ENCODE data around the gene UQCRC1. TPM values are rescaled to one million over a fixed set of nuclear protein-coding genes. Genes with fewer than 3 reads are reported as not detected.
A peak's percentile ranks its signal among the peaks of the same experiment; 100 is the strongest.

The UQCRC1 gene
- total RNA-seq, 2 experiments from 2014 or later, result 150 to 157 TPM

GRCh38 chr3:48614044-48614443 lies 4.6 kb upstream of the UQCRC1 start:
- DNase-seq, result no peak
- Mint-ChIP-seq H3K27me3 (no peaks in the 10 kb centered on the region), H3K9me3 (peaks cover 15% of the 10 kb centered on the region), H3K4me3 (no peak overlapping the region), H3K4me1 (peaks cover 16% of the 10 kb centered on the region), H3K27ac (no peak overlapping the region), H3K36me3 (ENCODE audit: low read depth) (peaks cover 11% of the 10 kb centered on the region)
- ChIA-PET CTCF (interaction anchor here (0.8 to 3.0 kb wide), 4 partner anchors 9 to 72 kb away, joined by 3 to 9 read pairs (median 4); no protein-coding TSS in a partner anchor), POLR2A (no interaction called here)

- ChIA-PET POLR2A (no interaction called here), CTCF (interaction anchor here (0.7 to 3.0 kb wide), 3 partner anchors 11 to 212 kb away, joined by 4 to 9 read pairs (median 4); no protein-coding TSS in a partner anchor)
- H3K4me3 Mint-ChIP-seq, result no peak overlapping the region
- no peaks in the 10 kb centered on the region for H3K27me3 Mint-ChIP-seq
- H3K9me3 Mint-ChIP-seq, result peaks cover 6% of the 10 kb centered on the region
- DNase-seq, result no peak
- peaks cover 26% of the 10 kb centered on the region for H3K4me1 Mint-ChIP-seq
- peaks cover 15% of the 10 kb centered on the region for H3K36me3 Mint-ChIP-seq (ENCODE audit: low read depth)
- H3K27ac Mint-ChIP-seq, result no peak overlapping the region
Observed at GRCh38 chr3:48612309-48612708, 2.9 kb upstream of the UQCRC1 start.

- CTCF ChIA-PET, result interaction anchor here (0.9 kb wide), 1 partner anchor 150 kb away, joined by 3 read pairs; no protein-coding TSS in a partner anchor
- H3K4me3 Mint-ChIP-seq, result no peak overlapping the region
- H3K27me3 Mint-ChIP-seq, result no peaks in the 10 kb centered on the region
- H3K36me3 Mint-ChIP-seq (ENCODE audit: low read depth), result peaks cover 36% of the 10 kb centered on the region
- POLR2A ChIA-PET, result no interaction called here
- no peak overlapping the region for H3K27ac Mint-ChIP-seq
- peaks cover 18% of the 10 kb centered on the region for H3K4me1 Mint-ChIP-seq
- H3K9me3 Mint-ChIP-seq, result no peaks in the 10 kb centered on the region
- DNase-seq, result no peak
Observed at GRCh38 chr3:48607519-48607918, 1.9 kb downstream of the UQCRC1 start.

DNA sequence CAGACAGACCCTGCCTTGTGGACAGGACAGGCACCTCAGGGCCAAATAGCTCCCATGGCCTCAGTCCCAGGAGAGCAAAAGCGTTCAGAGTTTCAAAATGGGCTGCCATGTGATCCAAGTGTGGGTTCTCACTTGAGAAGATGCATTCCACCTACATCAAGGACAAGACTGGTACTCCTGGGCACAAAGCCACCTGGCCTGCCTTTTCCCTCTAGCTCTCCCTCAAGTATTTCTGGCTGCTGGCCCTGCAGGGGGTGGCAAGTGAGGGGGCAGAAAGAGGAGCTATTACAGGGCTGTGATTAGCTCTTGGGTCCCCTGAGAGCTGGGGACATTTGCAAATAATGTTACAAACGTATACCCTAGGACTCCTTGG lies 7.8 kb downstream of the UQCRC1 start:
- no peak for DNase-seq
- H3K4me3 Mint-ChIP-seq, result no peak overlapping the region
- peaks cover 33% of the 10 kb centered on the region for H3K36me3 Mint-ChIP-seq (ENCODE audit: low read depth)
- no peaks in the 10 kb centered on the region for H3K4me1 Mint-ChIP-seq
- POLR2A ChIA-PET, result interaction anchor here (0.6 kb wide), 1 partner anchor 46 kb away, joined by 6 read pairs; no protein-coding TSS in a partner anchor
- H3K27me3 Mint-ChIP-seq, result no peaks in the 10 kb centered on the region
- no peaks in the 10 kb centered on the region for H3K9me3 Mint-ChIP-seq
- no peak overlapping the region for H3K27ac Mint-ChIP-seq
- CTCF ChIA-PET, result interaction anchor here (0.6 to 1.0 kb wide), 5 partner anchors 10 to 599 kb away, joined by 3 to 5 read pairs (median 3); no protein-coding TSS in a partner anchor

DNA sequence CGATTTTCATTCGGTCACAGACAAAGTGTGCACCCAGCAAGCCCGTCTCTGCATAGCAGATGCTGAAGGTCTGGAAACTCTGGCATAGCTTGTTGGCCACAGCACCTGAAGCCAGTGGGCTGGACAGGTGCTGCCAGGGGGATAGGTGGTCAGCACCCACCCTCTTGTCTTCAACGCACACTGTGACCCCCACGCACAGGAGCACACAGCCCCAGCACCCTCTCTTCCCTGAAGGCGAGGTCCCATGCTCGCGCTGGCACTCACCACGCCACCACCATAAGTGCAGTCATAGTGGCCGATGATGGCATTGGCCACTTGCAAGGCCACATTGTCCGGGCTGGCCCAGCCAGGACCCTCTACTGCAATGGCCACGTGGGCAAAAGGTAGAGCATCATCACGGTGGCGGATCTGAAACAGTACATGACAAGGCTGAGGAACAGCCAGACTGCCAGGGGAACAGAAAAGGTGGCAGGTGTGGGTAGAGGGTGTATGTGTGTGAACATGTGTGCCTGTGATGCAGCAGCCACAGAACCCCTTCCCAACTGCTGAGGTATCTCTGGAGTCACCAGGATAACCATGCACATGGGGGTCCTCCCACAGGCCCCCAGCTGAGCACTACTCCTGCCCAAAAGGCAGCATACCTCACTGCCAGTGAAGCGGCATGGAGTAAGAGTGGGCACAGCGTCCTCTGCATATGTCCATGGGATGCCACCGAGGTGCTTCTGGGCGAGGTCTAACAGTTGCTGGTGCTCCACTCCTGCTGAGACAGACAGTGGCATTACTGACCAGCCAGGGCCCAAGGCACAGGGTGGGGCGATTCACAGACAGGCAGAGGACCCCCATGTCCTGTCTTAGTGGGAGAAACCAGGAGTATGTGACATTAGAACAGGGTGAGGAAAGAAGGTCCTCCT lies 8.5 kb downstream of the UQCRC1 start:
- Mint-ChIP-seq H3K9me3 (no peaks in the 10 kb centered on the region), H3K36me3 (ENCODE audit: low read depth) (peaks cover 33% of the 10 kb centered on the region), H3K27me3 (peaks cover 3% of the 10 kb centered on the region), H3K4me1 (no peaks in the 10 kb centered on the region), H3K27ac (no peak overlapping the region), H3K4me3 (no peak overlapping the region)
- CTCF ChIA-PET, result interaction anchor here (0.6 kb wide), 1 partner anchor 134 kb away, joined by 3 read pairs; no protein-coding TSS in a partner anchor
- no peak for DNase-seq
- POLR2A ChIA-PET, result no interaction called here

- Mint-ChIP-seq H3K4me3 (no peak overlapping the region), H3K9me3 (no peaks in the 10 kb centered on the region), H3K27me3 (peaks cover 14% of the 10 kb centered on the region), H3K27ac (no peak overlapping the region), H3K36me3 (ENCODE audit: low read depth) (peaks cover 25% of the 10 kb centered on the region), H3K4me1 (no peaks in the 10 kb centered on the region)
- DNase-seq, result no peak
- CTCF ChIA-PET, result no interaction called here
- POLR2A ChIA-PET, result no interaction called here
Observed at GRCh38 chr3:48599509-48600285, 9.7 kb downstream of the UQCRC1 start.

DNA sequence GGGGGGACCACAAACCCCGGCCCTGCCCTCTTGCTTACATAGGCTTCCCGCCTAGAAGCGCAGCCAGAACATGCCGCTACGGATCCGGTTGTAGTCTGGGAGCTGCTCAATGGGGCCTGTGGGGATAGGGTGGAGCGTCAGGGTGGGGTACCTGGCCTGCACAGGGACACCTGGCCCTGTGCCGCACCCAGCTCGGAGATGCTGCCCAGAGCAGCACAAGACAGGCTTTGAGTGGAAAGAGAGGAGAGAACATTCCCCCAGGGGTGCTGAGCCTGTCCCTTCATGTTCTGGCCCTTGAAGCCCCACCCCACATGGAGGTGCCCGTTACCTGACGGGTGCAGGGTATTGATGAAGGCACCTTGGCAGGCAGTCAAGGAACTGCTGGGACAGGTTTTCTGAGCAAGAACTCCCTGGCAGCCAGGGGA lies 10.4 kb downstream of the UQCRC1 start:
- H3K36me3 Mint-ChIP-seq (ENCODE audit: low read depth), result peaks cover 19% of the 10 kb centered on the region
- peaks cover 20% of the 10 kb centered on the region for H3K27me3 Mint-ChIP-seq
- ChIA-PET CTCF (no interaction called here), POLR2A (no interaction called here)
- H3K4me3 Mint-ChIP-seq, result no peak overlapping the region
- H3K27ac Mint-ChIP-seq, result no peak overlapping the region
- H3K9me3 Mint-ChIP-seq, result no peaks in the 10 kb centered on the region
- no peaks in the 10 kb centered on the region for H3K4me1 Mint-ChIP-seq
- DNase-seq, result no peak

DNA sequence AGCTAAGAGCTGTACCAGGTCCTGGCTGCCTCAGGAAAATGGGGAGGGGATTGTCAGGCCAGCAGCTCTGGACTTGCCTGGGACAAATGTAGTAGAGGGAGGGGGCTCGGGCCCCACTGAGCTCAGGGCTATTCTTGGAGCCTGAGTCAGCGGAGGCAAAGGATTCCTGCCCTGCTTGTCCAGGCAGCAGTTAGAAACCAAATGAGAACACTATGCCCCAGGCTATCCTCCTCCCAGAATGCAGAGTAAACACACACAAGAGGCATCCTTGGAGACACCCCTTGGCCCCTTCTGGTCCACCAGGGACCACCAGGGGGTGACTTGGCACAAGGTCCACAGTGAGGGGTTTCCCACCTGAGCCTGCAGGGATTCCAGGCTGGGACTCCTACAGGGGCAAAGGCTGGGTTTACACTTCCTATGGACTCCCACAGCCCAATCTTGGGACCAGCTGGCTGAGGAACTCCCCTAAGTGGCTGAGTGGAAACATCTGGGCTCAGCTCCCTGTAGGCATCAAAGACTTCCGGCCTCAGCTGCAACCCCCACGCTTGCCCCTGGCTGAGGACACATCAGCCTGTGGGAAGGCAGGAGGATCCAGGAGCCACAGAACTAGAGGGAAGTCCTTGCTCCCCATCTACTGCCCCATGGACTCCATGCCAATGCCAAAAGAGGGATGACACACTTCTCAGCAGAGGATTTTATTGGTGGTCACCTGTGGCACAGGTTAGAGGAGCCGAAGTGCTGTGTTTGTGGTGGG lies 10.9 kb downstream of the UQCRC1 start:
- no peak for DNase-seq
- H3K36me3 Mint-ChIP-seq (ENCODE audit: low read depth), result peaks cover 19% of the 10 kb centered on the region
- no peak overlapping the region for H3K27ac Mint-ChIP-seq
- peaks cover 21% of the 10 kb centered on the region for H3K27me3 Mint-ChIP-seq
- ChIA-PET POLR2A (no interaction called here), CTCF (interaction anchor here (1.8 to 2.4 kb wide), 2 partner anchors 11 to 163 kb away, joined by 4 to 8 read pairs; no protein-coding TSS in a partner anchor)
- H3K9me3 Mint-ChIP-seq, result no peaks in the 10 kb centered on the region
- no peak overlapping the region for H3K4me3 Mint-ChIP-seq
- no peaks in the 10 kb centered on the region for H3K4me1 Mint-ChIP-seq

GRCh38 chr3:48597408-48597800 lies 12.0 kb downstream of the UQCRC1 start:
- Mint-ChIP-seq H3K4me3 (no peak overlapping the region), H3K27me3 (peaks cover 21% of the 10 kb centered on the region), H3K9me3 (no peaks in the 10 kb centered on the region), H3K36me3 (ENCODE audit: low read depth) (peaks cover 10% of the 10 kb centered on the region), H3K4me1 (no peaks in the 10 kb centered on the region), H3K27ac (peak overlapping the region; percentile 28)
- no peak for DNase-seq
- ChIA-PET POLR2A (no interaction called here), CTCF (interaction anchor here (0.9 to 2.4 kb wide), 5 partner anchors 10 to 161 kb away, joined by 3 to 8 read pairs (median 4); partner anchors contain the start of gene UQCRC1)

- ChIA-PET POLR2A (no interaction called here), CTCF (interaction anchor here (0.9 to 2.4 kb wide), 5 partner anchors 9 to 161 kb away, joined by 3 to 8 read pairs (median 4); partner anchors contain the start of gene UQCRC1)
- no peak for DNase-seq
- peaks cover 21% of the 10 kb centered on the region for H3K27me3 Mint-ChIP-seq
- peaks cover 7% of the 10 kb centered on the region for H3K36me3 Mint-ChIP-seq (ENCODE audit: low read depth)
- no peaks in the 10 kb centered on the region for H3K9me3 Mint-ChIP-seq
- no peak overlapping the region for H3K27ac Mint-ChIP-seq
- no peaks in the 10 kb centered on the region for H3K4me1 Mint-ChIP-seq
- H3K4me3 Mint-ChIP-seq, result no peak overlapping the region
Observed at GRCh38 chr3:48596676-48597407, 12.6 kb downstream of the UQCRC1 start.

DNA sequence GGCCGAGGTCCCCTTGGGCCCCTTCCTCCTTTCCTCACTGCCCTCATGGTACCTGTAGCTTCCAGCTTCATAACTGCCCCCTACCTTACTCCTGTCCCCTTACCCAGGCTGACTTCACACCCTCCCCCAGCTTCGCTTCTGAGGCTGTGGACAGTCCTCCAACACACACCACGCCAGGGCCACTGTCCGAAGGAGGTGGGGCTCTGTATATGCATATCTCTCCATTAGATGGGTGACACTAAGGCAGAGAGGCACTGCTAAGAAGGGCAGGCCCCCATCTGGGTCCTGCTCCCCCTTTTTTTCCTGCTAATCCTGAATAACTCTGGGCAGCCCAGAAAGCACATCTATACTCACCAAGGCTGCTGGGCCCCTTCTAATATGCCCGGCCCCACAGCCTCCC lies 13.3 kb downstream of the UQCRC1 start:
- Mint-ChIP-seq H3K4me1 (no peaks in the 10 kb centered on the region), H3K27me3 (peaks cover 21% of the 10 kb centered on the region), H3K4me3 (no peak overlapping the region), H3K27ac (no peak overlapping the region), H3K9me3 (no peaks in the 10 kb centered on the region), H3K36me3 (ENCODE audit: low read depth) (peaks cover 7% of the 10 kb centered on the region)
- DNase-seq, result no peak
- ChIA-PET CTCF (interaction anchor here (0.7 to 2.4 kb wide), 2 partner anchors 8 to 160 kb away, joined by 3 to 8 read pairs; no protein-coding TSS in a partner anchor), POLR2A (no interaction called here)

Data from activated CD4-positive, alpha-beta T cell treated with anti-CD3 and anti-CD28 coated beads, Interleukin-2, amount 10 ng/mL, durations not matched to agents 7 days and 5 days (primary cell).